ENCODE results near the gene HNRNPH1.

HNRNPH1 gene

DNA sequence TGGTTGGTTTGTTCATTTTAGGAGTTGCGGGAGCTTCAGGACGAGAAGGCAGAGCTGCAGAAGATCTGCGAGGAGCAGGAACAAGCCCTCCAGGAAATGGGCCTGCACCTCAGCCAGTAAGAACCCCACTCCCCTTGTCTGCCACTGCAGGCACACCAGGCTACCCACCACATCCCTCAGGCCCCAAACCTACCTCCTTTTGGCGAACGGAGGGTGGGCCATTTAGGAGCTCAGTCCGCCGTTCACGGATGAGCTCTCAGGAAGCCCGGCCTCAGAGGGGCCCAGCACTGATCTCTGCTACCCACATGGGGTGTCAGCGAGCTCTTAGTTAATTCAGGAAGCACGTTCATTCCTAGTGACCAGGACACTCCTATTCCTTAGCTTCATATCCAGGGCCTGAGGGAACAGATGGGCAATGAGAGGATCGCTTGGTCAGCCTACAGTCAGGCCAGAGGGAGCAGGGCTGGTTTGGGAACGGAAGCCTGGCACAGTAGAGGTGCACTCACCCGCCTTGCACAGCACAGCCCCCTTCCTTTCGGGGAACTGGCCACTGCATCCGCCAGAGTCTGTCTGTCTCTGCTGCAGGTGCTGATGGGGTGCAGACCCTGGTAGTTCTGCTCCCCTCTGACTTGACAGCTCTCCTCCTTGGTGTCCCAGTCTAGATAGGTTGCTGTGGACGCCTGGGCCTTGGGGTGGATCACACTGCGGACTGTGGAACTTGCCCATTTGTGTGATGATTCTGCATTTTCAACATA is 21.4 kb downstream of the HNRNPH1 start:
- no peak for DNase-seq

GRCh38 chr5:179599973-179600372 is 23.5 kb downstream of the HNRNPH1 start:
- DNase-seq: no peak

- DNase-seq: no peak
Measured at GRCh38 chr5:179599566-179599965, 23.9 kb downstream of the HNRNPH1 start.

- no peak for DNase-seq
Measured at GRCh38 chr5:179599100-179599499, 24.4 kb downstream of the HNRNPH1 start.

DNA sequence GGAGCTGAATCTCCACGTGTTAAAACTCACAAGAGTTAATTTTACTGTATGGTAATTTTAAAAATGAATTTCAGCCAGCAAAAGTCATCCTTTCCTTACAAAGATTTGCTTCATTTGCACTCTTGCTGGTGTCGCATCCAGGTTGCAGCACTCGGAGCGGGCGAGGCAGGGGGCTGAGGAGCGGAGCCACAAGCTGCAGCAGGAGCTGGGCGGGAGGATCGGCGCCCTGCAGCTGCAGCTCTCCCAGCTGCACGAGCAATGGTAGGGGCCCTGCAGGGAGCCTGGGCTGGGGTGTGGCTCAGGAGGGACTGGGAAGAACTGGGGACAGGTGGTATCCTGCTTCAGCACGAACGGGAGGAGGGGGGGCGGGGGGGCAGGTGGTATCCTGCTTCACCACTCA is 27.1 kb downstream of the HNRNPH1 start:
- no peak for DNase-seq

DNA sequence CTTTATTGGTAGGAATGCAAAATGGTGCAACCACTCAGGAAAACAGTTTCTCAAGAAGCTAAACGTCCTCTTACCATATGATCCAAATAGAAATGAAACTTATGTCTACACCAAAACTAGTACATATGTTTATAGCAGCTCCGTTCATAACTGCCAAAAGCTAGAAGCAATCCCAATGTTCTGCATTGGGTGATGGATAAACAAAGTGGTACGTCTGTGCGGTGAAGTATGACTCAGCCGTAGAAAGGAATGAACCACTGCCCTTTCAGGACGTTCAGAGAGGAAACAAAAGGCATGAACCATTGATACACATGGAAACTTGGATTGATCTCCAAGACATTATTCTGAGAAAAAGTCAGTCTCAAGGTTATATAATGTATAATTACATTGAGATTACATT is 27.6 kb downstream of the HNRNPH1 start:
- no peak for DNase-seq

DNA sequence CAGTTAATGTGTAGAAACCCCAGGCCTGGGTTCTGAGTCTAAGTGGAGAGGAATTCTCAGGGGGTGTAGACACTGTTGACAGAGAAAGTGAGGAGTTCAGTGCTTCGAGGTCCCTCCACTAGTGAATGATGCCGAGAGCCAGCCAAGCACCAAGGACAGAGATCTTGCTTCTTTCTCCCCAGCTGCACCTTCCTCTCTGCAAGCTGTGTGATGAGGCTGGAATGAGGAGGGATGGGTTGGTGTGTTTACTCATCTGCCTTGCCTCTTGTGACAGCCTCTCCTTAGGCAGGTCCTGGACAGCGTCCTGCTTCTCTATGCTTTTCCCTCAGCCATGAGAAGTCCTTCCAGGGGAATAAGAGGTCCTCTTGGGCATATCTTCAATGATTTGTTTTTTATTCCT is 35.3 kb downstream of the HNRNPH1 start:
- DNase-seq: no peak

DNA sequence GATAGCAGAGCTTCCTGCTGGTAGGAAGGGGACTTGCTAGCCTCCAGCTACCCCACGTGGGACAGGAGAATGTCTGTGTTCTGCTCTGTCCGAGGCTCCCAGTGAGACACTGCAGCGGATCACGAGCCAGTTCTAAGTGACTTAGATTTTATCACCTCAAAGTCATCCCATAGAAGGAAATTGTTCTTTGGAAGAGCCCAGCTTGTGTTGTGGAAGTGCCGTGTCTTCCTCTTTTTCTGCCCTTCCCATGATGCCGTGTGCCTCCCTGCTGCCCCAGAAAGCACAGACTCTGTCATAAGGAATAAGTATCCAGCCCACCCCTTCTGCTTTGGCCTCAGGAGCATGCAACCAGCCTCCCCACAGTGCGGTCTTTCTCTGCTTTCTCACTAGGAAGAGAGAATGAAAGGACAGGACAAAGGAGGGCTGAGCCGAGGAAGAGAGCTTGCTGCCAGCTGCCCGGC is 37.5 kb downstream of the HNRNPH1 start:
- no peak for DNase-seq

GRCh38 chr5:179577286-179577960 is 46.0 kb downstream of the HNRNPH1 start:
- no peak for DNase-seq

- DNase-seq: no peak
Measured at GRCh38 chr5:179572386-179572785, 51.1 kb downstream of the HNRNPH1 start.

DNA sequence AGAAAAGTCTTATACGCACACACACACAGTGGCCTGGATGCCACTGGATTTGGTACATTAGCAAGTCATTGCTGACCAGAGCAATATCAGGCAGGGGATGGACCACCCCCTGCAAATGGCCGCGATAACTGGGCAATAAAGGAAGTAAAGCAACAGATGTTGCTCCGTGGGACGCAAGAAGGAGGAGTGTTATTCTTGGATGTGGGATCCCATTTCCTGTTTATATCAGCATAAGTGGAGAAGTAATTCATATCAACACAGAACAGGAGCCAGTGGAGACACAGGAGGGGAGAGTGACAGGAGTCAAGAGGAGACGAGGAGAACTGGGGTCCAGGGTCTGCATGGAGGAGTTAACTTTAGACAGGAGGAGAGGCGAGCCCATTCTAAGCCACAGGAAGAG is 54.8 kb downstream of the HNRNPH1 start:
- no peak for DNase-seq

DNA sequence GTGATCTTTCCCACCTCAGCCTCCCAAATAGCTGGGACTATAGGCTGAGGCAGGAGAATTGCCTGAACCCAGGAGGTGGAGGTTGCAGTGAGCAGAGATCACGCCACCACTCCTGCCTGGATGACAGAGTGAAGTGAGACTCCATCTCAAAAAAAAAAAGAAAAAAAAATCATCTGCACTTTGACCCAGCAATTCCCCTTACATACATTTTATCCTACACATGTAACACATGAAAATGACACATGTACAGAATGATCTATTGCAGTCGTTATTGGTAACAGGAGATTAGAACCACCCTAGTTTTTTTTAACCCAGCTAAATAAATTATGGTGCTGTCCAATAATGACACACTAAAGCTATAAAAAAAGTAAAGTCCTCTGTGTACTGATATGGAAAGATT is 58.9 kb downstream of the HNRNPH1 start:
- no peak for DNase-seq

Data from midbrain (tissue), 1 donor.